Endothelial cell of umbilical vein (primary cell): ENCODE data around the gene TYW1. TPM values are rescaled to one million over a fixed set of nuclear protein-coding genes. Genes with fewer than 3 reads are reported as not detected.
"Not testable (repeated sequence)": the region's sequence is repeated elsewhere in the genome, so short reads cannot be mapped to it uniquely, and the experiment has no call there.

ENCODE experiments used
- BruUV-seq: library from RNA; stranded (reverse); fragments of 400-500 nt; replicated peaks from 2 replicates; lab custom pipeline; 2021; lab: Mats Ljungman, UMichigan
- CTCF ChIA-PET: fragments of 300-600, 350-600 bp; sonication (Branson Sonifier 250); formaldehyde crosslinking; loops from one replicate; lab custom pipeline; 2021; ENCODE audit warnings: antibody characterized with exemption, inconsistent platforms; lab: Charles Lee
- POLR2A ChIA-PET: fragments of 300-600, 350-600 bp; sonication (Branson Sonifier 250); formaldehyde crosslinking; loops from one replicate; lab custom pipeline; 2021; ENCODE audit warnings: antibody characterized with exemption, inconsistent platforms; lab: Charles Lee
- DNase-seq: peaks from one replicate; pipeline ENCODE4 v3.0.0-alpha.2; 2011; ENCODE audit warnings: low read depth, low spot score
- FAIRE-seq: peaks from 2 replicates; lab custom pipeline; 2011; peaks lifted over from hg19 to GRCh38; lab: Jason Lieb, UNC
- H2AFZ ChIP-seq: 2 replicates; pipeline ENCODE4 v1.6.0; 2012; ENCODE audit warnings: low read depth, low read length, control low read depth, inconsistent platforms
- H3K27ac ChIP-seq: 2 replicates; pipeline ENCODE4 v1.5.1; 2011; ENCODE audit warnings: low read depth, mild to moderate bottlenecking, control low read depth, low read length, moderate library complexity; ENCODE audit not compliant: insufficient read depth
- H3K27me3 ChIP-seq, 2 experiments: 2 replicates each; pipeline versions ENCODE4 v1.6.0 to v1.6.1; 2011; ENCODE audit warnings: low read length in 2 of 2, mixed read lengths in 1 of 2; ENCODE audit not compliant: control insufficient read depth in 2 of 2, insufficient read depth in 2 of 2
- H3K36me3 ChIP-seq, 2 experiments: 2 replicates in 1 of 2; 3 replicates in 1 of 2; pipeline ENCODE4 v1.5.1; 2011; ENCODE audit warnings: low read length in 2 of 2, mild to moderate bottlenecking in 1 of 2, moderate library complexity in 1 of 2; ENCODE audit not compliant: control insufficient read depth in 2 of 2, insufficient read depth in 2 of 2; ENCODE audit errors: extremely low read depth in 1 of 2
- H3K4me1 ChIP-seq: 3 replicates; pipeline ENCODE4 v1.5.1; 2011; ENCODE audit warnings: mild to moderate bottlenecking, low read length; ENCODE audit not compliant: control insufficient read depth, insufficient read depth; ENCODE audit errors: extremely low read depth
- H3K4me2 ChIP-seq: 2 replicates; pipeline ENCODE4 v1.6.1; 2011; ENCODE audit warnings: low read length, control low read depth, mixed read lengths; ENCODE audit not compliant: insufficient read depth
- H3K4me3 ChIP-seq, 3 experiments: fragments of 200-600 bp in 1 of 3; sonication (generic), shearing (Covaris generic) in 1 of 3; replicated peaks in 1 of 3; 2 replicates each; pipeline ENCODE4 v1.5.1; 2011 to 2016; ENCODE audit warnings: control low read depth in 3 of 3, low read length in 3 of 3, mild to moderate bottlenecking in 2 of 3, inconsistent platforms in 1 of 3, low read depth in 1 of 3, moderate library complexity in 1 of 3; ENCODE audit not compliant: insufficient read depth in 1 of 3
- H3K79me2 ChIP-seq: 2 replicates; pipeline ENCODE4 v1.6.0; 2012; ENCODE audit warnings: low read length, inconsistent platforms; ENCODE audit not compliant: control insufficient read depth, insufficient read depth
- H3K9ac ChIP-seq: replicated peaks from 2 replicates; pipeline ENCODE3; 2011; ENCODE audit warnings: low read length, control low read depth; ENCODE audit not compliant: insufficient read depth; ENCODE audit errors: extremely low read depth
- H3K9me1 ChIP-seq: replicated peaks from 3 replicates; pipeline ENCODE4 v1.6.0; 2011; ENCODE audit warnings: mild to moderate bottlenecking, low read length; ENCODE audit not compliant: control insufficient read depth, insufficient read depth; ENCODE audit errors: extremely low read depth
- H3K9me3 ChIP-seq: replicated peaks from 2 replicates; pipeline ENCODE4 v1.5.1; 2012; ENCODE audit warnings: low read length, inconsistent platforms; ENCODE audit not compliant: control insufficient read depth, insufficient read depth
- H4K20me1 ChIP-seq: replicated peaks from 2 replicates; pipeline ENCODE3; 2011; ENCODE audit warnings: mild to moderate bottlenecking, low read length; ENCODE audit not compliant: control insufficient read depth, insufficient read depth; ENCODE audit errors: extremely low read depth
- EZH2 ChIP-seq: IDR thresholded peaks from 2 replicates; pipeline ENCODE4 v1.6.1; 2012; ENCODE audit warnings: borderline replicate concordance, low read depth, mild to moderate bottlenecking, moderate library complexity, low read length, inconsistent platforms; ENCODE audit not compliant: severe bottlenecking
- FOS ChIP-seq: IDR thresholded peaks from 2 replicates; pipeline ENCODE4 v1.6.1; 2011; ENCODE audit warnings: mild to moderate bottlenecking, low read length, moderate library complexity, borderline replicate concordance; ENCODE audit not compliant: insufficient read depth
- GATA2 ChIP-seq: IDR thresholded peaks from 2 replicates; pipeline ENCODE4 v1.7.0; 2011; ENCODE audit warnings: low read depth, mild to moderate bottlenecking, moderate library complexity, mixed read lengths, low read length; ENCODE audit not compliant: insufficient read length, insufficient read depth
- JUN ChIP-seq: IDR thresholded peaks from 2 replicates; pipeline ENCODE4 v1.6.1; 2011; ENCODE audit warnings: borderline replicate concordance, low read depth; ENCODE audit not compliant: insufficient read length, insufficient read depth
- MYC ChIP-seq: IDR thresholded peaks from one replicate; pipeline ENCODE4 v1.6.1; 2011; ENCODE audit warnings: mild to moderate bottlenecking, low read depth, low read length
- POLR2A ChIP-seq: IDR thresholded peaks from 2 replicates; pipeline ENCODE4 v1.6.1; 2012; ENCODE audit warnings: low read depth, mild to moderate bottlenecking, control low read depth, low read length
- POLR2AphosphoS5 ChIP-seq: IDR thresholded peaks from 2 replicates; pipeline ENCODE4 v1.6.1; 2012; ENCODE audit warnings: low read depth, mild to moderate bottlenecking, control low read depth, low read length, moderate library complexity; ENCODE audit not compliant: insufficient read depth
- dilution Hi-C: fragments of 300-500 bp; cut with MboI; formaldehyde crosslinking; loops from one replicate; pipeline ENCODE4 v1.15.0; 2019; ENCODE audit warnings: low sequenced_read_pairs; ENCODE audit not compliant: extremely low pct_ligation_motif_present
- intact Hi-C: fragments of 100-400 bp; cut with micrococcal nuclease; formaldehyde crosslinking; loops from one replicate; pipeline ENCODE4 v1.10.0; 2022
- polyA plus RNA-seq, 4 experiments: library from polyadenylated mRNA; depleted of rRNA in 3 of 4; stranded (reverse) in 3 of 4; unstranded in 1 of 4; fragments of >200 nt; gene quantifications; 2 replicates each; pipeline versions ENCODE4 v1.2.1 to v1.2.3, GENCODE V29; 2011 to 2012; ENCODE audit warnings: missing spikeins in 1 of 4
- total RNA-seq: library from RNA; stranded (reverse); gene quantifications from 2 replicates; pipeline ENCODE4 v1.2.3, GENCODE V29; 2021
- TF ChIP-seq, protein P1 (sequence below), 2 donors: IDR thresholded peaks; 1 replicate in 1 of 2; 2 replicates in 1 of 2; pipeline ENCODE4 v1.5.1; 2011; ENCODE audit warnings: low read length in 2 of 2, mild to moderate bottlenecking in 2 of 2, moderate library complexity in 2 of 2, control low read depth in 1 of 2, inconsistent platforms in 1 of 2, low read depth in 1 of 2; ENCODE audit not compliant: insufficient read depth in 1 of 2; ENCODE audit errors: extremely low read depth in 1 of 2
- TF ChIP-seq, protein P2 (sequence below): IDR thresholded peaks from 2 replicates; pipeline ENCODE4 v1.6.1; 2011; ENCODE audit not compliant: insufficient read depth, insufficient read length

TYW1 gene
- total and polyA plus RNA-seq, 2 donors (not counting 3 experiments of a cell fraction or from before 2014, with no cell fraction given) = 7.7 to 15.9 TPM

DNA sequence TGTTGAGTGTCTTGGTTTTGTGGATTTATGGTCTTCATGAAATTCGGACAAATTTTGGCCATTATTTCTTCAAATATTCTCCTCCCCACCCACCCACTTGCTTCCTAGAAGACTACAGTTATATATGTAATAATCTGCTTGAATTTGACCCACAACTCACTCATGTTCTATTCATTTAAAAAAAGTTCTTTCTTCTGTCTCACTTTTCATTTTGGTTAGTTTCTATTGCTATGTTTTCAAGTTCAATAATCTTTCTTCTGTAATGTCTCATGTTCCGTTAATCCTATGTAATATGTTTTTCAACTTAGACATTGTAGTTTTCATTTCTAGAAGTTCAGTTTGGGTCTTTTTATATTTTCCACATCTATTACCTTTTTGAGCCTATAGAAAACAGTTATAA is 55.5 kb downstream of the TYW1 start:
- H3K4me2 ChIP-seq, H3K9me3 ChIP-seq, H4K20me1 ChIP-seq, intact Hi-C loops, H3K36me3 ChIP-seq, H3K4me1 ChIP-seq, H2AFZ ChIP-seq, BruUV-seq, H3K27me3 ChIP-seq, H3K9ac ChIP-seq, POLR2A ChIA-PET, H3K79me2 ChIP-seq, H3K4me3 ChIP-seq, H3K9me1 ChIP-seq, dilution Hi-C loops, FAIRE-seq, H3K27ac ChIP-seq, DNase-seq: not testable (repeated sequence)
- CTCF ChIA-PET = interaction anchor here (0.7 kb wide), 1 partner anchor 11 kb away, joined by 4 read pairs; no protein-coding TSS in a partner anchor

GRCh38 chr7:67056683-67057082 is 60.0 kb downstream of the TYW1 start:
- Histone ChIP-seq H2AFZ (no peak overlapping the region), H3K4me2 (no peak overlapping the region), H3K9me3 (no peaks in the 10 kb centered on the region), H3K27me3 (no peaks in the 10 kb centered on the region), H3K4me3 (no peak overlapping the region), H4K20me1 (no peaks in the 10 kb centered on the region), H3K27ac (no peak overlapping the region), H3K9me1 (no peaks in the 10 kb centered on the region), H3K79me2 (no peaks in the 10 kb centered on the region), H3K36me3 (no peaks in the 10 kb centered on the region), H3K9ac (no peak overlapping the region), H3K4me1 (no peaks in the 10 kb centered on the region)
- ChIA-PET CTCF (no interaction called here), POLR2A (no interaction called here)
- no peak for DNase-seq
- TF ChIP-seq, protein P1, sequence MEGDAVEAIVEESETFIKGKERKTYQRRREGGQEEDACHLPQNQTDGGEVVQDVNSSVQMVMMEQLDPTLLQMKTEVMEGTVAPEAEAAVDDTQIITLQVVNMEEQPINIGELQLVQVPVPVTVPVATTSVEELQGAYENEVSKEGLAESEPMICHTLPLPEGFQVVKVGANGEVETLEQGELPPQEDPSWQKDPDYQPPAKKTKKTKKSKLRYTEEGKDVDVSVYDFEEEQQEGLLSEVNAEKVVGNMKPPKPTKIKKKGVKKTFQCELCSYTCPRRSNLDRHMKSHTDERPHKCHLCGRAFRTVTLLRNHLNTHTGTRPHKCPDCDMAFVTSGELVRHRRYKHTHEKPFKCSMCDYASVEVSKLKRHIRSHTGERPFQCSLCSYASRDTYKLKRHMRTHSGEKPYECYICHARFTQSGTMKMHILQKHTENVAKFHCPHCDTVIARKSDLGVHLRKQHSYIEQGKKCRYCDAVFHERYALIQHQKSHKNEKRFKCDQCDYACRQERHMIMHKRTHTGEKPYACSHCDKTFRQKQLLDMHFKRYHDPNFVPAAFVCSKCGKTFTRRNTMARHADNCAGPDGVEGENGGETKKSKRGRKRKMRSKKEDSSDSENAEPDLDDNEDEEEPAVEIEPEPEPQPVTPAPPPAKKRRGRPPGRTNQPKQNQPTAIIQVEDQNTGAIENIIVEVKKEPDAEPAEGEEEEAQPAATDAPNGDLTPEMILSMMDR (IDR thresholded peaks at IDR 0.05; ENCODE audit: extremely low read depth in 1 of 2, insufficient read depth in 1 of 2, low read depth in 1 of 2, low read length in 2 of 2) = no peak
- TF ChIP-seq, protein P2, sequence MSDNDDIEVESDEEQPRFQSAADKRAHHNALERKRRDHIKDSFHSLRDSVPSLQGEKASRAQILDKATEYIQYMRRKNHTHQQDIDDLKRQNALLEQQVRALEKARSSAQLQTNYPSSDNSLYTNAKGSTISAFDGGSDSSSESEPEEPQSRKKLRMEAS = no peak
- TF ChIP-seq FOS (no peak), EZH2 (no peak), GATA2 (no peak), POLR2A (no peak), POLR2AphosphoS5 (no peak), MYC (no peak), JUN (no peak)
- FAIRE-seq = no peak
- intact Hi-C loops (no loop called here), dilution Hi-C loops (no loop called here)
- BruUV-seq = no TSS peak
